HEK293T (cell line): ENCODE results near the gene DOCK1.
"Not testable (repeated sequence)": the region's sequence is repeated elsewhere in the genome, so short reads cannot be mapped to it uniquely, and the experiment has no call there.

ENCODE experiments used
- CTCF ChIA-PET: fragments of 350-600 bp; formaldehyde crosslinking; extraction: SDS; loops from one replicate; lab custom pipeline; 2021; ENCODE audit warnings: antibody characterized with exemption, inconsistent platforms; lab: Yijun Ruan, JAX
- POLR2A ChIA-PET: fragments of 350-600 bp; formaldehyde crosslinking; extraction: SDS; loops from one replicate; lab custom pipeline; 2020; ENCODE audit warnings: antibody characterized with exemption, inconsistent platforms; lab: Yijun Ruan, JAX
- DNase-seq: peaks from one replicate; pipeline ENCODE4 v3.0.0; 2012; ENCODE audit warnings: mixed read lengths; ENCODE audit errors: extremely low spot score
- ARNT ChIP-seq: fragments of 450-650 bp; IDR thresholded peaks from 2 replicates; pipeline ENCODE4 v1.6.1; 2017; ENCODE audit warnings: mild to moderate bottlenecking
- BHLHE40 ChIP-seq: fragments of 450-650 bp; IDR thresholded peaks from 2 replicates; pipeline ENCODE4 v1.6.1; 2016; ENCODE audit warnings: mild to moderate bottlenecking, moderate library complexity, borderline replicate concordance
- CTBP1 ChIP-seq: fragments of 450-650 bp; IDR thresholded peaks from 2 replicates; pipeline ENCODE4 v1.6.1; 2016; ENCODE audit warnings: borderline replicate concordance
- ELF4 ChIP-seq: fragments of 450-650 bp; IDR thresholded peaks from 2 replicates; pipeline ENCODE4 v1.6.1; 2017; ENCODE audit warnings: antibody characterized with exemption
- FOXA1 ChIP-seq: fragments of 450-650 bp; IDR thresholded peaks from 2 replicates; pipeline ENCODE4 v1.6.1; 2016; ENCODE audit warnings: mild to moderate bottlenecking
- FOXK2 ChIP-seq: fragments of 450-650 bp; IDR thresholded peaks from 2 replicates; pipeline ENCODE4 v1.6.1; 2016; ENCODE audit warnings: mild to moderate bottlenecking
- FOXM1 ChIP-seq: fragments of 450-650 bp; IDR thresholded peaks from 2 replicates; pipeline ENCODE4 v1.6.1; 2017; ENCODE audit warnings: mild to moderate bottlenecking, borderline replicate concordance
- HDGF ChIP-seq: fragments of 450-650 bp; IDR thresholded peaks from 2 replicates; pipeline ENCODE4 v1.6.1; 2017; ENCODE audit warnings: antibody characterized with exemption, borderline replicate concordance
- L3MBTL2 ChIP-seq: fragments of 450-650 bp; conservative IDR thresholded peaks from 2 replicates; pipeline ENCODE4 v1.6.1; 2016; ENCODE audit warnings: mild to moderate bottlenecking
- LEF1 ChIP-seq: fragments of 450-650 bp; IDR thresholded peaks from 2 replicates; pipeline ENCODE4 v1.6.1; 2017; ENCODE audit warnings: mild to moderate bottlenecking, borderline replicate concordance
- NFRKB ChIP-seq: fragments of 450-650 bp; IDR thresholded peaks from 2 replicates; pipeline ENCODE4 v1.6.1; 2016; ENCODE audit warnings: mild to moderate bottlenecking, moderate library complexity
- PKNOX1 ChIP-seq: fragments of 450-650 bp; IDR thresholded peaks from 2 replicates; pipeline ENCODE4 v1.6.1; 2016
- SP1 ChIP-seq: fragments of 450-650 bp; IDR thresholded peaks from 2 replicates; pipeline ENCODE4 v1.6.1; 2017
- SUZ12 ChIP-seq: fragments of 450-650 bp; IDR thresholded peaks from 2 replicates; pipeline ENCODE4 v1.6.1; 2016; ENCODE audit warnings: mild to moderate bottlenecking
- TARDBP ChIP-seq: fragments of 450-650 bp; IDR thresholded peaks from 2 replicates; pipeline ENCODE4 v1.6.1; 2016
- ZNF384 ChIP-seq: fragments of 450-650 bp; IDR thresholded peaks from 2 replicates; pipeline ENCODE4 v1.6.1; 2016

Gene DOCK1

DNA sequence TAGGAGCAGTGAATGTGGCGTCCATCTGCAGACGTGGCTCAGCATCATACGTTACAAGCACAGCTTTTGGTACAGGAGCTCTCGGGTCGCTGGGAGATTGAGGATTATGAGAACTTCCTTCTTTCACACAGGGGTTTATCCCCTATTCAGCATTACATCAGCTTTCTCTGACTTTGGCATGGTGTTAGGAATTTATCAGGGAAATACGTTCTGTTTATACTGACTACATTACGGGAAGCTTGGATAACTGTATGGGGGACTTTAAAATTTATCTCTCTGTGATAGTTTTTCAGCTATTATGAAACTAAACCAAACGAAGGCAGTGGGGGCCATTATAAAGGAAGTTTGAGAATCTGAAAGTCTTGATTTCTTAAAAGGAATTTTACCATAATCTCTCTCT lies 401.3 kb downstream of the DOCK1 start:
- CTCF ChIA-PET = interaction anchor here (0.5 kb wide), 1 partner anchor 20 kb away, joined by 4 read pairs; no protein-coding TSS in a partner anchor
- no peak for TF ChIP-seq ZNF384
- no peak for TF ChIP-seq TARDBP
- TF ChIP-seq HDGF = no peak
- no peak for TF ChIP-seq FOXM1
- TF ChIP-seq FOXA1 = no peak
- TF ChIP-seq LEF1 = no peak
- no peak for TF ChIP-seq PKNOX1
- no peak for TF ChIP-seq NFRKB
- no peak for TF ChIP-seq BHLHE40
- TF ChIP-seq FOXK2 = no peak
- no peak for TF ChIP-seq ELF4
- POLR2A ChIA-PET = no interaction called here
- DNase-seq = no peak

DNA sequence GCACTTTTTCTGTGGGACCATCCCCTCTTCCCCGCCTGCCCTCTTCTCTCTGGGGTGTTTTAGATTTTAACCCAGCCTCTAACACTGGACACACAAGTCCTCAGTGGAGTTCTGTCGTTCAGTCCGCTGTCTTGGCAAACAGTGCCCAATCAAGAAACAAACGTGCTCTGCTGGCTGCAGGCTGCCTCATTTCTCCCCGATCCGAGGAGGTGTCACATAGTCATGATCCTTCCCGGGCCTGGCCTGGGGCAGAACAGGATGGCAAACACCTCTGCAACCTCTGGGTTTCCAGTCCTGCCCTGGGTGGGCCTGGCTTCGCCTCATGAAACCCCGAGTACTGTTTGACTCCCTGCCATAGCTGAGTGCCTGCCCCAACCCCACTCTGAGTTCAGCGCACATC lies 402.1 kb downstream of the DOCK1 start:
- no peak for TF ChIP-seq HDGF
- no peak for DNase-seq
- POLR2A ChIA-PET = no interaction called here

GRCh38 chr10:127308031-127308430 lies 402.8 kb downstream of the DOCK1 start:
- no peak for TF ChIP-seq NFRKB
- TF ChIP-seq LEF1 = no peak
- no peak for TF ChIP-seq FOXK2
- TF ChIP-seq ZNF384 = no peak
- TF ChIP-seq SP1 = no peak
- TF ChIP-seq FOXA1 = no peak
- no peak for TF ChIP-seq HDGF
- ChIA-PET CTCF (no interaction called here), POLR2A (no interaction called here)

More for the DNA sequence above, 402.1 kb downstream of the DOCK1 start:
- CTCF ChIA-PET = no interaction called here

GRCh38 chr10:127309619-127310018 lies 404.4 kb downstream of the DOCK1 start:
- DNase-seq, POLR2A ChIA-PET, CTCF ChIA-PET: not testable (repeated sequence)

More at GRCh38 chr10:127308031-127308430, 402.8 kb downstream of the DOCK1 start:
- no peak for DNase-seq

GRCh38 chr10:127310430-127310829 lies 405.2 kb downstream of the DOCK1 start:
- ChIA-PET CTCF (no interaction called here), POLR2A (no interaction called here)
- no peak for DNase-seq
- TF ChIP-seq L3MBTL2 = no peak
- TF ChIP-seq PKNOX1 = peak; percentile 33; the same call in 1 of the 2 replicates
- TF ChIP-seq SUZ12 = no peak
- TF ChIP-seq LEF1 = no peak
- no peak for TF ChIP-seq BHLHE40

- ChIA-PET POLR2A (no interaction called here), CTCF (no interaction called here)
- no peak for TF ChIP-seq ELF4
- TF ChIP-seq ZNF384 = no peak
- TF ChIP-seq PKNOX1 = no peak
- TF ChIP-seq BHLHE40 = no peak
- TF ChIP-seq FOXA1 = no peak
- no peak for TF ChIP-seq LEF1
- no peak for TF ChIP-seq SP1
- TF ChIP-seq TARDBP = no peak
- no peak for TF ChIP-seq FOXK2
- TF ChIP-seq L3MBTL2 = no peak
- no peak for TF ChIP-seq SUZ12
- no peak for TF ChIP-seq CTBP1
- no peak for TF ChIP-seq ARNT
- TF ChIP-seq NFRKB = no peak
- TF ChIP-seq HDGF = no peak
- TF ChIP-seq FOXM1 = no peak
- no peak for DNase-seq
Measured at GRCh38 chr10:127310923-127311322, 405.7 kb downstream of the DOCK1 start.

DNA sequence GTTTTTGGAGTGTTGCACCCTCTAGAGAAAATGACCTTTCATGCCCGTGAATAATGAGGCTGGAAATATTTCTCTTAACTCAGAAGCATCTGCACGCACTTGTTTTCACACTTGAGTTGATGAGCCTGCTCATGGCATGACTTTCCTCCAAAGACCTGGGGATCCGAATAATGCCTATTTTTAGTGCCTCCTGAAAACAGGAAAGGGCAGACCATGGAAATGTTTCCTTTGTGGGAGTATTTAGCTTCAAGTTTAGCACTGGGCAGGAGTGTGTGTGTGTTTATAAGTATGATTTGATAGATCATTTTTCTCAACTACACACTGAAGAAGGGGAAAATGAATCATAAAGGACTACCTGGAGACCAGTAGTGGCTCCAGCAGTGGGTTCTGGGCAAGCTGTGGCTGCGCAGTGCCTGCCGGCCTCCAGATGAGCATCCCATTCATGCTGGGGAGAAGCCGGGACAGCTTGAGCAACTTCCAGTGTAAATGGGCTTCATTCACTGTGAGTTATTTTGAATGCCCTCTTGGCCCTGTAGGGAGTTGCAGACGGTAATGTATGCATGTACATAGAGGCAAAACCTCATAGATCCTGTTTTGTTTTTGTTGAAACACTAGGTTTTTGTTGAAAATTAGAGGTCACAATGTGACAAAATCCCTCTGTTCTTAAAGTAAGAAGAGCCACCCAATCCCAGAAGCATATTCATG lies 408.9 kb downstream of the DOCK1 start:
- TF ChIP-seq FOXM1 (no peak), NFRKB (no peak), LEF1 (no peak), SP1 (no peak)
- ChIA-PET POLR2A (no interaction called here), CTCF (no interaction called here)
- no peak for DNase-seq
